Ishikawa (cell line): ENCODE measurements around the gene WBP11.

Experiments used
- EGR1 ChIP-seq: IDR thresholded peaks from 2 replicates; pipeline ENCODE4 v1.6.1; 2012
- NFIC ChIP-seq: IDR thresholded peaks from 2 replicates; pipeline ENCODE4 v1.6.1; 2012
- USF1 ChIP-seq: IDR thresholded peaks from 2 replicates; pipeline ENCODE4 v1.6.1; 2012

- TF ChIP-seq EGR1 (no peak), USF1 (no peak), NFIC (no peak)
Observed at GRCh38 chr12:14772946-14773345, 30.3 kb downstream of the WBP11 start.
